ENCODE data around the gene E2F3. TPM values are rescaled to one million over a fixed set of nuclear protein-coding genes. Genes with fewer than 3 reads are reported as not detected.

Gene E2F3
- total RNA-seq, result 10 to 100 TPM in 3 of 8 experiments, 1 to 10 TPM in 5; 6.1 to 24.3 (median 8.3) TPM

GRCh38 chr6:20401205-20402091 is at the start of gene E2F3:
TSS of gene E2F3 (plus strand) at chr6:20401879. CDS start at chr6:20402233, 354 bp downstream.
- WGBS, 10 experiments, result 0 to 3% (median 1%) methylated on average over 3 to 26 of the region's 63 CpGs; no CpG with 5 or more reads in 1 of the 10 experiments
- Histone ChIP-seq H3K4me1 (replicated peaks in 1 of 2) (no peaks in the 10 kb centered on the region), H3K4me3 (peak within 1 kb of the TSS; percentile 65 to 98 (median 80)), H3K27ac (peak within 1 kb of the TSS; percentile 74 to 79)
- in situ Hi-C loops (cut with MboI; ENCODE audit: low pct_unique_long_range_greater_than_20kb in 2 of 9, low sequenced_read_pairs in 9 of 9, unreplicated experiment in 9 of 9), result loop anchor here in 1 of 9 experiments (10.0 kb wide), 1 partner anchor 123 kb away; no protein-coding TSS in a partner anchor
- peak; percentile 81 to 93 (median 90) for ATAC-seq (replicated peaks in 6 of 8)

DNA sequence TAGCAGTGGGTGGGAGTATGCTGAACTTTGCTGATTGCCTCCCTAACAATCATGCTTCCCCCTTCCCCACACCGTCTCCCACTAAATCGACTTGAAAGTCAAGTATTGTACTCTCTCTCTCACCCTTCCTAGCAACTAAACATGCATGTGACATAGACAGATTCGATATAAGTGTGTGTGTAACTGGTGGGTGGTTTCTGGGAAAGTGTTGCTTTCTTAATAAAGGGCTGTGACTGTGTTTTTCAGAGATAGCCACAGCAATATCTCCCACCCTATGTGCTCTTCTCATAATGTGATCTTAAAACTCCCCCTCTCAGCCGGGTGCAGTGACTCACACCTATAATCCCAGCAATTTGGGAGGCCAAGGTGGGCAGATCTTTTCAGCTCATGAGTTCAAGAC is 49.3 kb upstream of the E2F3 start:
- Histone ChIP-seq H3K4me3 (no peak overlapping the region), H3K4me1 (replicated peaks in 1 of 2) (no peaks in the 10 kb centered on the region), H3K27ac (no peak overlapping the region)
- ATAC-seq (replicated peaks in 6 of 8), result no peak
- in situ Hi-C loops (cut with MboI; ENCODE audit: low pct_unique_long_range_greater_than_20kb in 2 of 9, low sequenced_read_pairs in 9 of 9, unreplicated experiment in 9 of 9), result no loop called here
- 0 to 100% (median 80%) methylated on average over 1 to 3 of the region's 4 CpGs; no CpG with 5 or more reads in 3 of the 10 experiments for WGBS, 10 experiments

DNA sequence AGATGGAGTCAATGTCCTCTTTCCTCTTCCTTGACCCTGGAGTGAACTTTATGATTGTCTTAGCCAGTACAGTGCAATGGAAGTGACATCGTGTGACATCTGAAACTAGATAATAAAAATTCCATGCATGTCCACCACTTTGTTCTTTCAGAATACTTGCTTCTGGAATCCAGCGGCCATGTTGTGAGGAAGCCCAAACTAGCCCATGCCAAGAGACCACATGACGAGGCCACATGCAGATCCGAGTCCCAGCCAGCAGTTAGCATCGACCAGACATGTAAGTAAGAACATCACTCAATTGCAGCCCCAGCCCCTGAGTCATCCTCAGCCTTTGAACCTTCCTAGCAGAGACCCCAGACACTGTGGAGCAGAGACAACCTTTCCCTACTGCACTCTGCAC is 48.5 kb upstream of the E2F3 start:
- no peaks in the 10 kb centered on the region for H3K4me1 ChIP-seq (replicated peaks in 1 of 2)
- in situ Hi-C loops (cut with MboI; ENCODE audit: low pct_unique_long_range_greater_than_20kb in 2 of 9, low sequenced_read_pairs in 9 of 9, unreplicated experiment in 9 of 9), result no loop called here
- no peak for ATAC-seq (replicated peaks in 6 of 8)
- no peak overlapping the region for H3K27ac ChIP-seq
- no peak overlapping the region for H3K4me3 ChIP-seq
- 20 to 96% (median 51%) methylated on average over 1 to 4 of the region's 5 CpGs; no CpG with 5 or more reads in 3 of the 10 experiments for WGBS, 10 experiments

- no peak for ATAC-seq (replicated peaks in 6 of 8)
- Histone ChIP-seq H3K27ac (no peak overlapping the region), H3K4me1 (replicated peaks in 1 of 2) (no peaks in the 10 kb centered on the region), H3K4me3 (no peak overlapping the region)
- 6 to 76% (median 60%) methylated on average over 1 to 3 of the region's 3 CpGs; no CpG with 5 or more reads in 3 of the 10 experiments for WGBS, 10 experiments
- in situ Hi-C loops (cut with MboI; ENCODE audit: low pct_unique_long_range_greater_than_20kb in 2 of 9, low sequenced_read_pairs in 9 of 9, unreplicated experiment in 9 of 9), result no loop called here
These were observed 47.3 kb upstream of the E2F3 start for GRCh38 chr6:20354366-20354765.

- no peak for ATAC-seq (replicated peaks in 6 of 8)
- Histone ChIP-seq H3K27ac (no peak overlapping the region), H3K4me3 (no peak overlapping the region), H3K4me1 (replicated peaks in 1 of 2) (no peaks in the 10 kb centered on the region)
- 20 to 88% (median 50%) methylated on average over 1 to 6 of the region's 6 CpGs; no CpG with 5 or more reads in 1 of the 10 experiments for WGBS, 10 experiments
- in situ Hi-C loops (cut with MboI; ENCODE audit: low pct_unique_long_range_greater_than_20kb in 2 of 9, low sequenced_read_pairs in 9 of 9, unreplicated experiment in 9 of 9), result no loop called here
These were observed 41.1 kb upstream of the E2F3 start for GRCh38 chr6:20360471-20361119.

DNA sequence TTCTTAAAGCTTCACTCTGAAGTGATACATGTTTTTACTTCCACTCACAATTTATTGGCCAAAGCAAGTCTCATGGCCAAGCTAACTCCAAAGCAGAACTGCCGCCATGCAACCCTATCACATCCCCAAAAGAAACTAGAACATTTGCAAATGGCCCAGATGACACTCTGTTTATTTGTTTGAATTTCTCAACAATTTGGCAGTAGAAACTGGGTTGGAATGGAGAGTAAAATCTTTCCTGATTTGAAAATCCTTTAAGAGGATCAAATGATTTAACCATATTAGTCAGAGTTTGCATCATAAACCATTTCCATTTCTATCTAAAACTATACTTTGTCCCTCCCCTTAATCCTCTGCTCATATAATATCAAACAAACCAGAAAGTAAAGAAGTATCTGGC is 39.1 kb upstream of the E2F3 start:
- Histone ChIP-seq H3K4me1 (replicated peaks in 1 of 2) (no peaks in the 10 kb centered on the region), H3K27ac (no peak overlapping the region), H3K4me3 (no peak overlapping the region)
- ATAC-seq (replicated peaks in 6 of 8), result no peak
- in situ Hi-C loops (cut with MboI; ENCODE audit: low pct_unique_long_range_greater_than_20kb in 2 of 9, low sequenced_read_pairs in 9 of 9, unreplicated experiment in 9 of 9), result no loop called here
- WGBS, 10 experiments, result 0 to 100% (median 56%) methylated on average over 1 of the region's 1 CpG; no CpG with 5 or more reads in 5 of the 10 experiments

DNA sequence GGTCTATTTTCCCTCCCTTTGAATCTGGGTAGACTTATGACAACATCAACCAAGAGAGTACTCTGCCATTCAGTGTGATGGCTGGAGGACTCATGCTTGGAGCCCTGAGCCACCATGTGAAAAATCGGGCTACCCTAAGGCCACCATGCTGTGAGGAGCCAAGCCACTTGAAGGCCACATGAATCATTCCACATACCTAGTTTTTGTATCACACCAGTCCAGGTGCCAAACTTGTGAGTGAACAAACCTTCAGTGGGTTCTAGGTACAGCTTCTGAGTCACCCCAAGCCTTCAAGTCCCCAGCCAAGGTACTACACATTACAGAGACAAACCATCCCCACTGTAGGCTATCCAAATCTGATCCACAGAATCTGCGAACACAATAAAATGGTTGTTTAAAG is 37.4 kb upstream of the E2F3 start:
- in situ Hi-C loops (cut with MboI; ENCODE audit: low pct_unique_long_range_greater_than_20kb in 2 of 9, low sequenced_read_pairs in 9 of 9, unreplicated experiment in 9 of 9), result no loop called here

DNA sequence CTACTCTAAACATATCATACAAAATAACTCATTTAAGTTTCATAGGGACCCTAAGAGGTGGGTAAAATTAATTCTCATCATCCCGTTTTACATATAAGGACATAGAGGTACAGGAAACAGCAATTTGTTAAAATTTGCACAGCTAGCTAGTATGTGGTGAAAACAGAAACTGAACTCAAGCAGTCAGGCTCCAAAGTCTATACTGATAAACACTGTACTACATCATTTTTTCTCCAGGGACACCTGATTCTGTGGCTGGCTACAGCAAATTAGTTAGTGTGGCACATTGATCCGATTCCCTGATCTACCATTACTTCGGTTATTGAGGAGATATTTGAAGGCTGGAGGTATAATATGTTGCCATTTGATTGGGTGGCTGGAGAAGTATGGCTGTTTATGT is 36.2 kb upstream of the E2F3 start:
- WGBS, 10 experiments, result 18 to 100% (median 77%) methylated on average over 1 to 3 of the region's 3 CpGs
- in situ Hi-C loops (cut with MboI; ENCODE audit: low pct_unique_long_range_greater_than_20kb in 2 of 9, low sequenced_read_pairs in 9 of 9, unreplicated experiment in 9 of 9), result no loop called here
- Histone ChIP-seq H3K27ac (no peak overlapping the region), H3K4me3 (no peak overlapping the region), H3K4me1 (replicated peaks in 1 of 2) (no peaks in the 10 kb centered on the region)
- peak in 1 of 8 experiments; percentile 38 for ATAC-seq (replicated peaks in 6 of 8)

More for the DNA sequence above, 37.4 kb upstream of the E2F3 start:
- Histone ChIP-seq H3K4me1 (replicated peaks in 1 of 2) (no peaks in the 10 kb centered on the region), H3K27ac (no peak overlapping the region), H3K4me3 (no peak overlapping the region)
- 38 to 100% (median 81%) methylated on average over 1 to 2 of the region's 2 CpGs; no CpG with 5 or more reads in 2 of the 10 experiments for WGBS, 10 experiments
- ATAC-seq (replicated peaks in 6 of 8), result no peak

DNA sequence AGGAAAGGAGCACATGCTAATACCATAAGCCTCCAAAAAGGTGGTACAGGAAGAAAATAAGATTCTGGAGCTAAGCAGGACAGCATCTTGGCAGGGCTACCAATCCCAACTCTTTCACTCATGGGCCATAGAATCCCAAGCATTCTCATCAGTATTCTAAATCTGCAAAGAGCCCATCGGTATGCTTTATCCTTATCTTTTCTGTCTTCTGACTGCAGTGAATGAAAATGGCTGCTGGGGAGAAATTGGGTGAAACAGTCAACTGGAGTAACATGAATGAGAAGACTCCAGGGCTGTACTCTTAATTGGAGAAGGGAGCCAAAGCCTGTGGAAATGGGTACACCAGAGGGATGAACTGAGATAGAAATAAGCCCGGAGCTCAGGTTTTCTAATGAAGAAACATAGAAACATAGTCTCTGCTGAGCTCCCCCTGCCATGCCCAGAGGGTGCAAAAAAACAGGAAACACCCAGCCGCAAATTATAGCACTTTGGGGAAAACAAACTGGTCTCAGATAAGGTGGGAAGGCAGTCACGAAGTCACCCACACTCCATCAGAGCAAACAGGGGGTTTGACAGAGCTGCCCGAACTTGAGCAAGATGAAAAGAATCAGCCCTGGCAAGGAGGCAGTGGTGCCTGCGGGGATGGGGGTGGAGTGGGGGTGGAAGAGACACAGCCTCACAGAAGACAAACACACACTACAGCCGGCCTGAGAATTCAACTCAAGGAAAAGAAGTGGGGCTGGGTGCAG is 35.4 kb upstream of the E2F3 start:
- H3K4me1 ChIP-seq (replicated peaks in 1 of 2), result no peaks in the 10 kb centered on the region
- no peak for ATAC-seq (replicated peaks in 6 of 8)
- no peak overlapping the region for H3K4me3 ChIP-seq
- 38 to 100% (median 87%) methylated on average over 1 to 4 of the region's 7 CpGs; no CpG with 5 or more reads in 5 of the 10 experiments for WGBS, 10 experiments
- in situ Hi-C loops (cut with MboI; ENCODE audit: low pct_unique_long_range_greater_than_20kb in 2 of 9, low sequenced_read_pairs in 9 of 9, unreplicated experiment in 9 of 9), result no loop called here
- no peak overlapping the region for H3K27ac ChIP-seq

- Histone ChIP-seq H3K4me3 (no peak overlapping the region), H3K4me1 (replicated peaks in 1 of 2) (no peaks in the 10 kb centered on the region), H3K27ac (no peak overlapping the region)
- WGBS, 10 experiments, result 17 to 83% (median 77%) methylated on average over 1 of the region's 1 CpG; no CpG with 5 or more reads in 5 of the 10 experiments
- peak in 3 of 8 experiments; percentile 48 to 90 (median 87) for ATAC-seq (replicated peaks in 6 of 8)
- in situ Hi-C loops (cut with MboI; ENCODE audit: low pct_unique_long_range_greater_than_20kb in 2 of 9, low sequenced_read_pairs in 9 of 9, unreplicated experiment in 9 of 9), result no loop called here
These were observed 33.8 kb upstream of the E2F3 start for GRCh38 chr6:20367743-20368485.

DNA sequence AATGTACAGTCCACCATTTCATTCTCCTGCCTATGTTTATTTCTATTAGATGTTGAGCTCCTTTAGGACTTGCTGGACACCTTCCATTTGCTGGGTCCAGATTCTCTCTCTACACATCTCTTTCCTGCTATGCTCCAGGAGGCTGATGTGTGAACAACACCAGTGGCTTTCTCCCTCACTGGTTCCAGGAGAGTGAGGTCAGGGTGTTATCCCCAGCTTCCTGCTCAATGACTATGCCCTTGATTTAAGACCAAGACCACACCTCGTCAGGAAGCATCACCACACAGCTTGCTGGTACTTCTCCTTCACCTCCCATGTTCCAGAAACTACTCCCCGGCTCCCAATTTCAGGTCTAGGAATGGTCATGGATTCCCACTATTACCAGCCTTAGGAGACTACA is 31.3 kb upstream of the E2F3 start:
- WGBS, 10 experiments, result 29 to 100% (median 50%) methylated on average over 1 to 2 of the region's 2 CpGs; no CpG with 5 or more reads in 3 of the 10 experiments
- Histone ChIP-seq H3K27ac (no peak overlapping the region), H3K4me3 (no peak overlapping the region), H3K4me1 (replicated peaks in 1 of 2) (no peaks in the 10 kb centered on the region)
- no peak for ATAC-seq (replicated peaks in 6 of 8)
- in situ Hi-C loops (cut with MboI; ENCODE audit: low pct_unique_long_range_greater_than_20kb in 2 of 9, low sequenced_read_pairs in 9 of 9, unreplicated experiment in 9 of 9), result no loop called here

DNA sequence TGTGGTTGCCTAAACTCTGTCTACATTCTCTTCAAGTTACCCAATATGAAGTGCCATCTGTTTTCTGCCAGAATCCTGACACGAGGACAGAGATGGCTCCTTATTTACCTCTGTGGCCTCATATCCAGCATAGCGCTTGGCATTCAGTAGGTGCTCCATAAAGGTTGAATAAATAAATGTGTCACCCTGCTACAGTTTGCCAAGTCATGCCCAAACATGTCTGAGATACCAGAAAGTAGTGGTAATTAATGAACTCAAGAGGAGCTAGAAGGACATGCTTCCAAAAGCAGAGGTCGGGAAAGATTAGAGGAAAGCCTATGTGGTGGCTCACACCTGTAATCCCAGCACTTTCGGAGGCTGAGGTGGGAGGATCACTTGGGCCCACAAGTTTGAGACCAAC is 30.9 kb upstream of the E2F3 start:
- Histone ChIP-seq H3K4me1 (replicated peaks in 1 of 2) (no peaks in the 10 kb centered on the region), H3K27ac (no peak overlapping the region), H3K4me3 (no peak overlapping the region)
- ATAC-seq (replicated peaks in 6 of 8), result no peak
- in situ Hi-C loops (cut with MboI; ENCODE audit: low pct_unique_long_range_greater_than_20kb in 2 of 9, low sequenced_read_pairs in 9 of 9, unreplicated experiment in 9 of 9), result no loop called here
- 41 to 100% (median 84%) methylated on average over 1 to 3 of the region's 4 CpGs; no CpG with 5 or more reads in 3 of the 10 experiments for WGBS, 10 experiments
